ENCODE data around the gene THSD4.
"Not testable (repeated sequence)": the region's sequence is repeated elsewhere in the genome, so short reads cannot be mapped to it uniquely, and the experiment has no call there.

THSD4 gene

DNA sequence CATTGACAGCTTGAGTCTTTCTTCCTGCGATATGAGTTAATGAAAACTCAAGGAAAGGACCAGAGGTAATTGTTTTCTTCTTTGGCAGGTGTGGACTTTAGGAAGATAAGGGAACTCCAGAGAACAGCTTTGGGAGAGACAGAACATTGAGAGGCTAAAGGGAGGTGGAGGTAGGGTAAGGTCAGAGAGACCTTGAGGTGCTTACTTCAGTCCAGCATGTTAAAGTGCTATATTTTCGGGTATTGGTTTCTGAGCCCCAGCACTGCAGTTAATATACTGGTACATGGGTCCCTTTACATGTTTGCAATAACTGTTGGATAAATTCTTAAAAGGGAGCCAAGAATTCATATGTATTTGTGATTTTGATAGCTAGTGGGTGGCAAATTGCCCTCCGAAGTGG lies 322.1 kb downstream of the THSD4 start:
- no peak overlapping the region for H2AFZ ChIP-seq (ENCODE audit: low read length)
- no peaks in the 10 kb centered on the region; the same call in 1 of the 2 replicates for H3K27me3 ChIP-seq (ENCODE audit: insufficient read depth, low read length)
- H3K9me3 ChIP-seq (ENCODE audit: low read length): no peaks in the 10 kb centered on the region
- no peaks in the 10 kb centered on the region for H4K20me1 ChIP-seq (ENCODE audit: insufficient read depth, low read length)
- no peak overlapping the region for H3K4me3 ChIP-seq (ENCODE audit: low read depth, low read length, poor library complexity, severe bottlenecking)
- no peak overlapping the region for H3K27ac ChIP-seq (ENCODE audit: low read depth, low read length, poor library complexity, severe bottlenecking)
- no peak overlapping the region for H3K9ac ChIP-seq (ENCODE audit: low read length)
- H3K9me2 ChIP-seq (ENCODE audit: low read depth, low read length): no peaks in the 10 kb centered on the region
- H3K36me3 ChIP-seq (ENCODE audit: insufficient read depth, low read length): no peaks in the 10 kb centered on the region
- no peak for TF ChIP-seq EZH2 (IDR thresholded peaks at IDR 0.05; ENCODE audit: borderline replicate concordance, low read length)
- TF ChIP-seq, protein P1, sequence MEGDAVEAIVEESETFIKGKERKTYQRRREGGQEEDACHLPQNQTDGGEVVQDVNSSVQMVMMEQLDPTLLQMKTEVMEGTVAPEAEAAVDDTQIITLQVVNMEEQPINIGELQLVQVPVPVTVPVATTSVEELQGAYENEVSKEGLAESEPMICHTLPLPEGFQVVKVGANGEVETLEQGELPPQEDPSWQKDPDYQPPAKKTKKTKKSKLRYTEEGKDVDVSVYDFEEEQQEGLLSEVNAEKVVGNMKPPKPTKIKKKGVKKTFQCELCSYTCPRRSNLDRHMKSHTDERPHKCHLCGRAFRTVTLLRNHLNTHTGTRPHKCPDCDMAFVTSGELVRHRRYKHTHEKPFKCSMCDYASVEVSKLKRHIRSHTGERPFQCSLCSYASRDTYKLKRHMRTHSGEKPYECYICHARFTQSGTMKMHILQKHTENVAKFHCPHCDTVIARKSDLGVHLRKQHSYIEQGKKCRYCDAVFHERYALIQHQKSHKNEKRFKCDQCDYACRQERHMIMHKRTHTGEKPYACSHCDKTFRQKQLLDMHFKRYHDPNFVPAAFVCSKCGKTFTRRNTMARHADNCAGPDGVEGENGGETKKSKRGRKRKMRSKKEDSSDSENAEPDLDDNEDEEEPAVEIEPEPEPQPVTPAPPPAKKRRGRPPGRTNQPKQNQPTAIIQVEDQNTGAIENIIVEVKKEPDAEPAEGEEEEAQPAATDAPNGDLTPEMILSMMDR (IDR thresholded peaks at IDR 0.05; ENCODE audit: low read length): no peak
- H3K4me1 ChIP-seq (ENCODE audit: insufficient read depth, low read length, severe bottlenecking): no peaks in the 10 kb centered on the region
- H3K79me2 ChIP-seq (ENCODE audit: insufficient read depth, low read length): no peaks in the 10 kb centered on the region
- no peak overlapping the region for H3K4me2 ChIP-seq (ENCODE audit: low read length)
- H3F3A ChIP-seq (ENCODE audit: insufficient read depth, low read length): no peaks in the 10 kb centered on the region

DNA sequence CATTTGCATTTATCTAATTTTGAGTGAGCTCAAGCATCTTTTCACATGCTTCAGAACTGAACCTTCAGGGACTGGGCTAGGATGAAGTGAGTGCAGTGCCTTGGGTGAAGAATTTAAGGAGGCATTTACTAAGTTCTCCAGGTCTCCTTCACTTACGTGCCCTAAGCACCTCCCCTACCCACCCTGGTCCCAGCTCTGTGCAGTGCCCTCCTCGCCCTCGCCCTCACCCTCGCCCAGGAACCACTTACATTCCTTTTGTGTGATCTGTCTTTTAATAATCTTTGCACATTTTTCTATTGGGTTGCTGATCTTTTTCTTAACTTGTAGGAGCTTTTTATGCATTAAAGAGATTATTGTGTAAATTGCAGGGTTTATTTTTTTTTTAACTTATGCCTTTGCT lies 322.6 kb downstream of the THSD4 start:
- Histone ChIP-seq H3K4me2 (ENCODE audit: low read length) (no peak overlapping the region), H3K36me3 (ENCODE audit: insufficient read depth, low read length) (no peaks in the 10 kb centered on the region), H3K9ac (ENCODE audit: low read length) (no peak overlapping the region), H3K27ac (ENCODE audit: low read depth, low read length, poor library complexity, severe bottlenecking) (no peak overlapping the region), H3K79me2 (ENCODE audit: insufficient read depth, low read length) (no peaks in the 10 kb centered on the region), H3K4me3 (ENCODE audit: low read depth, low read length, poor library complexity, severe bottlenecking) (no peak overlapping the region), H3K4me1 (ENCODE audit: insufficient read depth, low read length, severe bottlenecking) (no peaks in the 10 kb centered on the region), H3K27me3 (ENCODE audit: insufficient read depth, low read length) (no peaks in the 10 kb centered on the region; the same call in 1 of the 2 replicates), H3K9me2 (ENCODE audit: low read depth, low read length) (no peaks in the 10 kb centered on the region), H3K9me3 (ENCODE audit: low read length) (no peaks in the 10 kb centered on the region), H4K20me1 (ENCODE audit: insufficient read depth, low read length) (no peaks in the 10 kb centered on the region), H3F3A (ENCODE audit: insufficient read depth, low read length) (no peaks in the 10 kb centered on the region), H2AFZ (ENCODE audit: low read length) (no peak overlapping the region)
- TF ChIP-seq, protein P1 (IDR thresholded peaks at IDR 0.05; ENCODE audit: low read length): no peak
- no peak for TF ChIP-seq EZH2 (IDR thresholded peaks at IDR 0.05; ENCODE audit: borderline replicate concordance, low read length)

DNA sequence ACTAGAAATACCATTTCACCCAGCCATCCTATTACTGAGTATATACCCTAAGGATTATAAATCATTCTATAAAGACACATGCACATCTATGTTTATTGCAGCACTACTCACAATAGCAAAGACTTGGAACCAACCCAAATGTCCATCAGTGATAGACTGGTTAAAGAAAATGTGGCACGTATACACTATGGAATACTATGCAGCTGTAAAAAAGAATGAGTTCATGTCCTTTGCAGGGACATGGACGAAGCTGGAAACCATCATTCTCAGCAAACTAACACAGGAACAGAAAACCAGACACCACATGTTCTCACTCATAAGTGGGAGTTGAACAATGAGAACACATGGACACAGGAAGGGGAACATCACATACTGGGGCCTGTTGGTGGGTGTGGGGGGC lies 324.2 kb downstream of the THSD4 start:
- not testable (repeated sequence) for H3K9me2 ChIP-seq (ENCODE audit: low read depth, low read length); H3K9ac ChIP-seq (ENCODE audit: low read length); H4K20me1 ChIP-seq (ENCODE audit: insufficient read depth, low read length); H3K36me3 ChIP-seq (ENCODE audit: insufficient read depth, low read length); H3K4me1 ChIP-seq (ENCODE audit: insufficient read depth, low read length, severe bottlenecking); H3F3A ChIP-seq (ENCODE audit: insufficient read depth, low read length); H2AFZ ChIP-seq (ENCODE audit: low read length); H3K79me2 ChIP-seq (ENCODE audit: insufficient read depth, low read length); H3K4me3 ChIP-seq (ENCODE audit: low read depth, low read length, poor library complexity, severe bottlenecking); H3K27me3 ChIP-seq (ENCODE audit: insufficient read depth, low read length); H3K4me2 ChIP-seq (ENCODE audit: low read length); H3K27ac ChIP-seq (ENCODE audit: low read depth, low read length, poor library complexity, severe bottlenecking); H3K9me3 ChIP-seq (ENCODE audit: low read length)

DNA sequence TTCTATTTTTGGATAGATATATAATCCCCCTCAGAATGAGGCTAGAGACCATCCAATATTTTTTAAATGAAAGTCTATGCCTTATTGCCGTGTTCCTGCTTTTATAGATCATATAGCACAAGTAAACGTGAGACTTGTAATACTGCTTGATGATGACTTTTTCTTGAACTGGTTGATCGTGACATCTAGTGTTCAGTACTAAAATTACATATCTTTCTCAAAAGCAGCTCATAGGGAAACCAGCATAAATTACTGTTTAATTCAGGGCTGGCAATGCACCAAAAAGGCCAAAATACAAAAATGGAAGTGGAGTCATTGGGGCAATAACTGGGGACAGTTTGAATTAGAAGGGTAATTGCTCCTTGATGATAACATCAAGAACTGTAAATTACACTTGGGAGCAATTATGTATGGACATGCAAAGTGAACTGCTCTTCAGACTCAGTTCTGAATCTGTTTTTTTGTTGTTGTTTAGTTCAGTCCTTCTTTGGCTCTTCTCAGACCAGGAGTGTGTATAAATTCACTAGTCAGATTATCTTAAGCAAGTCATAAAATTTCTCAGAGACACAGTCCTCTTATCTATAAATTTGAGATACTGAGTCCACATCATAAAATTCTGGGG lies 325.3 kb downstream of the THSD4 start:
- H3K9ac ChIP-seq (ENCODE audit: low read length): no peak overlapping the region
- no peak overlapping the region for H3K27ac ChIP-seq (ENCODE audit: low read depth, low read length, poor library complexity, severe bottlenecking)
- H3F3A ChIP-seq (ENCODE audit: insufficient read depth, low read length): no peaks in the 10 kb centered on the region
- H3K9me2 ChIP-seq (ENCODE audit: low read depth, low read length): no peaks in the 10 kb centered on the region
- no peaks in the 10 kb centered on the region for H3K4me1 ChIP-seq (ENCODE audit: insufficient read depth, low read length, severe bottlenecking)
- no peaks in the 10 kb centered on the region for H3K9me3 ChIP-seq (ENCODE audit: low read length)
- TF ChIP-seq, protein P1 (IDR thresholded peaks at IDR 0.05; ENCODE audit: low read length): peak; percentile 53
- no peak for TF ChIP-seq EZH2 (IDR thresholded peaks at IDR 0.05; ENCODE audit: borderline replicate concordance, low read length)
- H3K36me3 ChIP-seq (ENCODE audit: insufficient read depth, low read length): no peaks in the 10 kb centered on the region
- no peaks in the 10 kb centered on the region for H4K20me1 ChIP-seq (ENCODE audit: insufficient read depth, low read length)
- H3K4me2 ChIP-seq (ENCODE audit: low read length): no peak overlapping the region
- H3K4me3 ChIP-seq (ENCODE audit: low read depth, low read length, poor library complexity, severe bottlenecking): no peak overlapping the region
- H3K27me3 ChIP-seq (ENCODE audit: insufficient read depth, low read length): no peaks in the 10 kb centered on the region; the same call in 1 of the 2 replicates
- no peak overlapping the region for H2AFZ ChIP-seq (ENCODE audit: low read length)
- H3K79me2 ChIP-seq (ENCODE audit: insufficient read depth, low read length): no peaks in the 10 kb centered on the region
